Loucy (cell line): ENCODE results near the gene BCL3.

ENCODE experiments used
- EZH2phosphoT487 ChIP-seq: fragments of 200-600 bp; IDR thresholded peaks from 2 replicates; pipeline ENCODE4 v1.6.1; 2018; ENCODE audit warnings: antibody characterized with exemption, mild to moderate bottlenecking, moderate library complexity, borderline replicate concordance
- TF ChIP-seq, protein P1 (sequence below): fragments of 200-600 bp; sonication (generic); conservative IDR thresholded peaks from 2 replicates; pipeline ENCODE4 v1.5.1; 2014; ENCODE audit warnings: mild to moderate bottlenecking, antibody characterized with exemption, low read length

DNA sequence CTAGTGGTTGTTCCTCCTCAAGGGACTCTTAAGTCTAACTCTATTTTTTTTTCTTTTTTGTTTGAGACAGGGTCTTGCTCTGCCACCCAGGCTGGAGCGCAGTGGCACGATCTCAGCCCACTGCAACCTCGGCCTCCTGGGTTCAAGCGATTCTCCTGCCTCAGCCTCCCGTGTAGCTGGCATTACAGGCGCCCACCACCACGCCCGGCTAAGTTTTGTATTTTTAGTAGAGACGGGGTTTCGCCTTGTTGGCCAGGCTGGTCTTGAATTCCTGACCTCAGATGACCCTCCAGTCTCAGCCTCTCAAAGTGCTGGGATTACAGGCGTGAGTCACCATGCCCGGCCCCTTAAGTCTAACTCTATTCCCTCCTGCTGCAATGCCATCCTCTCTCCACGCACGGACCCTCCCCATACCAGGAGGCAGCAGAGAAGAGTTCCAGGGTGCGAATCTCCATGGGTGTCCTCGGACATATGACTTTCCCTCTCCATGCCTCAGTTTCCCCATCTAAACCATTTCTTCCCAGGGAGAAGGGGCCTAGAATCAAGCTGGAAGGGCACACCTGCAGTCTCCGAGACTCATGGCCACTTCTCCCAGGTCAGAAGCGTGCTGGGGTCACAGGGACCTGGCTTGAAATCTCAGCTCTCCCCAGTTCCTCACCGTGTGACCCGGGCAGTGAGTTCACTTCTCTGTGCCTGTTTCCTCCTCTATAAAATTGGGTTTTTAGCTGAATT is 6.0 kb upstream of the BCL3 start:
- TF ChIP-seq, protein P1, sequence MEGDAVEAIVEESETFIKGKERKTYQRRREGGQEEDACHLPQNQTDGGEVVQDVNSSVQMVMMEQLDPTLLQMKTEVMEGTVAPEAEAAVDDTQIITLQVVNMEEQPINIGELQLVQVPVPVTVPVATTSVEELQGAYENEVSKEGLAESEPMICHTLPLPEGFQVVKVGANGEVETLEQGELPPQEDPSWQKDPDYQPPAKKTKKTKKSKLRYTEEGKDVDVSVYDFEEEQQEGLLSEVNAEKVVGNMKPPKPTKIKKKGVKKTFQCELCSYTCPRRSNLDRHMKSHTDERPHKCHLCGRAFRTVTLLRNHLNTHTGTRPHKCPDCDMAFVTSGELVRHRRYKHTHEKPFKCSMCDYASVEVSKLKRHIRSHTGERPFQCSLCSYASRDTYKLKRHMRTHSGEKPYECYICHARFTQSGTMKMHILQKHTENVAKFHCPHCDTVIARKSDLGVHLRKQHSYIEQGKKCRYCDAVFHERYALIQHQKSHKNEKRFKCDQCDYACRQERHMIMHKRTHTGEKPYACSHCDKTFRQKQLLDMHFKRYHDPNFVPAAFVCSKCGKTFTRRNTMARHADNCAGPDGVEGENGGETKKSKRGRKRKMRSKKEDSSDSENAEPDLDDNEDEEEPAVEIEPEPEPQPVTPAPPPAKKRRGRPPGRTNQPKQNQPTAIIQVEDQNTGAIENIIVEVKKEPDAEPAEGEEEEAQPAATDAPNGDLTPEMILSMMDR: no peak
- TF ChIP-seq EZH2phosphoT487: no peak
